ENCODE measurements around the gene SAYSD1.

Gene SAYSD1

GRCh38 chr6:39114704-39115599, at the start of gene SAYSD1:
Gene SAYSD1, minus strand, starts transcription at chr6:39115186. Its CDS starts 97 bp downstream, at chr6:39115089.
- TF ChIP-seq CTCF (IDR thresholded peaks at IDR 0.05; ENCODE audit: low read depth, low read length, missing control alignments): no peak
- H3K4me3 ChIP-seq (replicated peaks; ENCODE audit: low read depth, low read length): peak within 1 kb of the TSS; percentile 71
- peak; percentile 74 for DNase-seq (ENCODE audit: extremely low read depth, low read depth)

- TF ChIP-seq CTCF (IDR thresholded peaks at IDR 0.05; ENCODE audit: low read depth, low read length, missing control alignments): no peak
- H3K4me3 ChIP-seq (replicated peaks; ENCODE audit: low read depth, low read length): no peak overlapping the region
- DNase-seq (ENCODE audit: extremely low read depth, low read depth): no peak
Observed at GRCh38 chr6:39157511-39157910, 42.5 kb upstream of the SAYSD1 start.

GRCh38 chr6:39156801-39157200, 41.8 kb upstream of the SAYSD1 start:
- no peak for DNase-seq (ENCODE audit: extremely low read depth, low read depth)
- TF ChIP-seq CTCF (IDR thresholded peaks at IDR 0.05; ENCODE audit: low read depth, low read length, missing control alignments): no peak
- H3K4me3 ChIP-seq (replicated peaks; ENCODE audit: low read depth, low read length): no peak overlapping the region

- no peak overlapping the region for H3K4me3 ChIP-seq (replicated peaks; ENCODE audit: low read depth, low read length)
- no peak for DNase-seq (ENCODE audit: extremely low read depth, low read depth)
- TF ChIP-seq CTCF (IDR thresholded peaks at IDR 0.05; ENCODE audit: low read depth, low read length, missing control alignments): no peak
Observed at GRCh38 chr6:39154705-39155104, 39.7 kb upstream of the SAYSD1 start.

- no peak overlapping the region for H3K4me3 ChIP-seq (replicated peaks; ENCODE audit: low read depth, low read length)
- DNase-seq (ENCODE audit: extremely low read depth, low read depth): no peak
- no peak for TF ChIP-seq CTCF (IDR thresholded peaks at IDR 0.05; ENCODE audit: low read depth, low read length, missing control alignments)
Observed at GRCh38 chr6:39153766-39154397, 38.9 kb upstream of the SAYSD1 start.

GRCh38 chr6:39152262-39152661, 37.3 kb upstream of the SAYSD1 start:
- no peak for TF ChIP-seq CTCF (IDR thresholded peaks at IDR 0.05; ENCODE audit: low read depth, low read length, missing control alignments)
- no peak overlapping the region for H3K4me3 ChIP-seq (replicated peaks; ENCODE audit: low read depth, low read length)
- no peak for DNase-seq (ENCODE audit: extremely low read depth, low read depth)

Measured in HFF-Myc (cell line).